B cell (primary cell): ENCODE data around the gene ODC1.

Experiments used
- EZH2 ChIP-seq: IDR thresholded peaks from 2 replicates; pipeline ENCODE4 v1.6.1; 2012; ENCODE audit warnings: borderline replicate concordance, low read depth, mild to moderate bottlenecking, moderate library complexity, low read length; ENCODE audit not compliant: insufficient read depth, poor library complexity, severe bottlenecking
- TF ChIP-seq, protein P1 (sequence below): fragments of 200-600 bp; IDR thresholded peaks from one replicate; pipeline ENCODE4 v1.8.0; 2022; ENCODE audit warnings: antibody characterized with exemption, mild to moderate bottlenecking

DNA sequence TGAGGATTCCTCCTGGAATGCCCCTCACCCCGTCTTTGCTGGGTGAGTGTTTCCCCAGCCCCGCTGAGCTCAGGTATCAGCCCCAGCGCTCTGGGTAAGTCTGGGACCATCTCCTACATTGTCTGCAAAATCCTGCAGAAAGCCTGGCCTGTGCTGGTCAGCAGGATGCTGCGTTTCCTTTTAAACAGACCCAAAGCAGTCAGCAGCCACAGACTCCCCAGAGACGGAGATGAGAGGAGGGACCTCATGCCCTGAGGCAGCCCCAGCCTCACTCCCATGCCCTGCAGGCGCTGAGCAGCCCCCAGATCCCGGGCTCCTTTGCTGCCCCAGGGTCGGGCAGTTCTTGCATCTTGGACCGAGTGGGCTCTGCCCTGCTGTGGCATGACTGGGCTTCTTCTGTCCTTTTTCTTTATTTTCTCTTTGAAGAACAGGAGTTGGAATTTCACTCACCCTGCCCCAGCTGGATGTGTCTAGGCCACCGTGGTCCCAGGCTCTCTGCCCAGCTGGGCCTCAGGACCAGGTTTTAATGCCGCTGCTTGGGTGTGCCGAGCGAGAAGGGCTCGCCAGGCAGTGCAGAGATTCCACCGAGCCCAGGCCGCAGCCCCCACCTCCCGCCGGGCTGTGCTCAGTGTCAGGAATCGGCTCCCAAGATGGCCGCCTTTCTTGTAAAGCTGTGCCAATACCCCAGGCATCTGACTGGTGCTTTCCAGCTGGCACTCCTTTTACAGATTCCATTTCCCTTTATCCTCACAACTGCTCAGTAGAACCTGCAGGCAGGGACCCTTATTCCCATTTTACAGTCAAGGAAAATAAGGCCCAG is 43.6 kb downstream of the ODC1 start:
- TF ChIP-seq, protein P1, sequence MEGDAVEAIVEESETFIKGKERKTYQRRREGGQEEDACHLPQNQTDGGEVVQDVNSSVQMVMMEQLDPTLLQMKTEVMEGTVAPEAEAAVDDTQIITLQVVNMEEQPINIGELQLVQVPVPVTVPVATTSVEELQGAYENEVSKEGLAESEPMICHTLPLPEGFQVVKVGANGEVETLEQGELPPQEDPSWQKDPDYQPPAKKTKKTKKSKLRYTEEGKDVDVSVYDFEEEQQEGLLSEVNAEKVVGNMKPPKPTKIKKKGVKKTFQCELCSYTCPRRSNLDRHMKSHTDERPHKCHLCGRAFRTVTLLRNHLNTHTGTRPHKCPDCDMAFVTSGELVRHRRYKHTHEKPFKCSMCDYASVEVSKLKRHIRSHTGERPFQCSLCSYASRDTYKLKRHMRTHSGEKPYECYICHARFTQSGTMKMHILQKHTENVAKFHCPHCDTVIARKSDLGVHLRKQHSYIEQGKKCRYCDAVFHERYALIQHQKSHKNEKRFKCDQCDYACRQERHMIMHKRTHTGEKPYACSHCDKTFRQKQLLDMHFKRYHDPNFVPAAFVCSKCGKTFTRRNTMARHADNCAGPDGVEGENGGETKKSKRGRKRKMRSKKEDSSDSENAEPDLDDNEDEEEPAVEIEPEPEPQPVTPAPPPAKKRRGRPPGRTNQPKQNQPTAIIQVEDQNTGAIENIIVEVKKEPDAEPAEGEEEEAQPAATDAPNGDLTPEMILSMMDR = no peak
- no peak for TF ChIP-seq EZH2
